Measurements from ENCODE around the gene CYP2A13. TPM values are rescaled to one million over a fixed set of nuclear protein-coding genes. Genes with fewer than 3 reads are reported as not detected.
"Not testable (repeated sequence)": the region's sequence is repeated elsewhere in the genome, so short reads cannot be mapped to it uniquely, and the experiment has no call there.

The CYP2A13 gene, protein sequence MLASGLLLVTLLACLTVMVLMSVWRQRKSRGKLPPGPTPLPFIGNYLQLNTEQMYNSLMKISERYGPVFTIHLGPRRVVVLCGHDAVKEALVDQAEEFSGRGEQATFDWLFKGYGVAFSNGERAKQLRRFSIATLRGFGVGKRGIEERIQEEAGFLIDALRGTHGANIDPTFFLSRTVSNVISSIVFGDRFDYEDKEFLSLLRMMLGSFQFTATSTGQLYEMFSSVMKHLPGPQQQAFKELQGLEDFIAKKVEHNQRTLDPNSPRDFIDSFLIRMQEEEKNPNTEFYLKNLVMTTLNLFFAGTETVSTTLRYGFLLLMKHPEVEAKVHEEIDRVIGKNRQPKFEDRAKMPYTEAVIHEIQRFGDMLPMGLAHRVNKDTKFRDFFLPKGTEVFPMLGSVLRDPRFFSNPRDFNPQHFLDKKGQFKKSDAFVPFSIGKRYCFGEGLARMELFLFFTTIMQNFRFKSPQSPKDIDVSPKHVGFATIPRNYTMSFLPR
- not detected for polyA plus RNA-seq
- long read RNA-seq, donor 1, result 0 reads
- long read RNA-seq, donor 2, result 0 reads
- long read RNA-seq, donor 3, result 0 reads
- long read RNA-seq, donor 4, result 0 reads
- long read RNA-seq, donor 5, result 0 reads
- long read RNA-seq, donor 6, result 0 reads
- long read RNA-seq, donor 7, result 0 reads
- long read RNA-seq, donor 8, result 0 reads
- long read RNA-seq, donor 9, result 0 reads
- long read RNA-seq, donor 10, result 0 reads
- long read RNA-seq, donor 11, result 0 reads

DNA sequence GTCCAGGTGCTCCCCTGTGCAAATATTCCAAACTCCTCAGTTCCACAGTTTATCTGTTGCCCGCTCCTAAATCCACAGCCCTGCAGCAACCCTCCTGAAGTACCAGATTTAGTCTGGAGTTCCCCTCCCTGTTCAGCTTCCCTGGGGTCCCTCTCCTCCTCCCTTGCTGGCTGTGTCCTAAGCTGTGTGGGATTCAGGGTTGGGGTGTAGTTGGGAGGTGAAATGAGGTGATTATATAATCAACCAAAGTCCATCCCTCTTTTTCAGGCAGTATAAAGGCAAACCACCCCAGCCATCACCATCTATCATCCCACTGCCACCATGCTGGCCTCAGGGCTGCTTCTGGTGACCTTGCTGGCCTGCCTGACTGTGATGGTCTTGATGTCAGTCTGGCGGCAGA, at the start of gene CYP2A13:
CYP2A13 (plus strand) TSS at position 301 of the 400 bp plus-strand sequence; CDS start at position 322, 21 bp downstream.
- no peaks in the 10 kb centered on the region for H3K36me3 ChIP-seq (ENCODE audit: control insufficient read depth, insufficient read depth, low read length)
- no peak within 1 kb of the TSS for H3K27ac ChIP-seq (ENCODE audit: low read length)
- no CpG with 5 or more reads among the region's 2 CpGs for WGBS (ENCODE audit: insufficient coverage, low lambda C conversion rate)
- H3K9me3 ChIP-seq (ENCODE audit: control insufficient read depth, low read depth, low read length), result no peaks in the 10 kb centered on the region
- no peak for DNase-seq
- H3K27me3 ChIP-seq (ENCODE audit: control insufficient read depth, insufficient read depth, low read length), result peaks cover 39% of the 10 kb centered on the region
- no peak within 1 kb of the TSS for H3K4me3 ChIP-seq (ENCODE audit: low read length)
- H3K4me1 ChIP-seq (ENCODE audit: control insufficient read depth, insufficient read depth, low read length), result no peaks in the 10 kb centered on the region

DNA sequence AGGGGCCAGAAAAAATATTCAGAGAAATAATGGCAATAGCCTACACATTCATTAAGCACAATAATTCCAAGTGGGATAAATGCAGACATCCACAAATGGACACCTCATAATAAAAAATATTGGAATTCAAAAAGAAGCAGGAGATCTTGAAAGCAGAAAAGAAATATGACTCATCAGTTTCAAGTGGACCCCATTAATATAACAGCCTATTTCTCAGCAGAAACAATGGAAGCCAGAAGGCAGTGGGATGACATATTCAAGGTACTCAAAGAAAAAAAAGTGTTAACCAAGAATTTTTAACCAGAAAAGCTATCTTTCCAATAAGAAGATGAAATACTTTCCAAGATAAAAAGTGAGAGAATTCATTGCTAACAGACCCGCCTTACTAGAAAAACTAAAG, 48.4 kb upstream of the CYP2A13 start:
- 100% methylated on average over 1 of the region's 1 CpG for WGBS (ENCODE audit: insufficient coverage, low lambda C conversion rate)
- Histone ChIP-seq H3K27me3 (ENCODE audit: control insufficient read depth, insufficient read depth, low read length) (no peaks in the 10 kb centered on the region), H3K4me1 (ENCODE audit: control insufficient read depth, insufficient read depth, low read length) (no peaks in the 10 kb centered on the region), H3K27ac (ENCODE audit: low read length) (no peak overlapping the region), H3K9me3 (ENCODE audit: control insufficient read depth, low read depth, low read length) (no peaks in the 10 kb centered on the region), H3K4me3 (ENCODE audit: low read length) (no peak overlapping the region), H3K36me3 (ENCODE audit: control insufficient read depth, insufficient read depth, low read length) (no peaks in the 10 kb centered on the region)
- no peak for DNase-seq

DNA sequence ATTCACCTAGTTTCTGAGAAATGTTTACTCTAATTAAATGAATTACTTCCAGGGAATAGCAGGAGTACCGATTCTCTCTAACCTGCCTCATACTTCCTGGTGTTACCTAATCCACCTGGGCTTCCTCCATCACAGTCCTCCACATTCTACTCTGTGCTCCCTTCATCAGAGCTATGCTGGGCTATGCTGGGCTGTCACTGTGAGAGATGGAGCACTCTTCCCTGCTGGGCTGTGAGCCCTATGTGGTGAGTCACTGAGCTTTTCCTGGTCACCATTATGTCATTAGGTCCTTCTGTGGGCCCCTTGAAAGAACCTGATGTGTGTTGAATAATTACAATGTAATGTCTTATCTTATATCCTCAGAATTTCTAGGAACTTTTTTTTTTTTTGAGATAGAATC, 43.2 kb upstream of the CYP2A13 start:
- H3K4me3 ChIP-seq (ENCODE audit: low read length), result not testable (repeated sequence)

DNA sequence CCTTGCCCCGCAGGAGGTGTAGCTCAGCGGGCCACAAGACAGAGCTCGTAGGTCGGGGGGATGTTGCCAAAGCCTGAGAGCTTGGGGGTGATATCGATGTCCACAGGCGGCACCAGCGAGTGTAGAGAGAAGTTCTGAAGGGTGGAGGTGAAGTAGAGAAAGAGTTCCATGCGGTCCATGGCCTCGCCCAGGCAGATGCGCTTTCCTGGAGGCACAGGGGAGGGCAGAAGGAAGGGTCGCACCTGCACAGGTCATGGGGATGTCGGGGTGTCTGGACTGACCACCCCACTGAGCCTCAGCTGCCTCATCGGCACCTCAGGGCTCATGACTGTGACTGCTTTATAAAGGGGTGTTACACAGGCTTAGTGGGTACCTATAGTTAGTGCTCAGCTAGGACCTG, 37.8 kb upstream of the CYP2A13 start:
- Histone ChIP-seq H3K4me3 (ENCODE audit: low read length) (no peak overlapping the region), H3K4me1 (ENCODE audit: control insufficient read depth, insufficient read depth, low read length) (no peaks in the 10 kb centered on the region), H3K27me3 (ENCODE audit: control insufficient read depth, insufficient read depth, low read length) (no peaks in the 10 kb centered on the region), H3K9me3 (ENCODE audit: control insufficient read depth, low read depth, low read length) (no peaks in the 10 kb centered on the region), H3K27ac (ENCODE audit: low read length) (no peak overlapping the region), H3K36me3 (ENCODE audit: control insufficient read depth, insufficient read depth, low read length) (no peaks in the 10 kb centered on the region)
- DNase-seq, result no peak
- no CpG with 5 or more reads among the region's 13 CpGs for WGBS (ENCODE audit: insufficient coverage, low lambda C conversion rate)

More for the DNA sequence above, 43.2 kb upstream of the CYP2A13 start:
- not testable (repeated sequence) for H3K9me3 ChIP-seq (ENCODE audit: control insufficient read depth, low read depth, low read length); DNase-seq; H3K36me3 ChIP-seq (ENCODE audit: control insufficient read depth, insufficient read depth, low read length); H3K4me1 ChIP-seq (ENCODE audit: control insufficient read depth, insufficient read depth, low read length); H3K27ac ChIP-seq (ENCODE audit: low read length); H3K27me3 ChIP-seq (ENCODE audit: control insufficient read depth, insufficient read depth, low read length)
- WGBS (ENCODE audit: insufficient coverage, low lambda C conversion rate), result no CpG with 5 or more reads among the region's 1 CpG

- H3K27me3 ChIP-seq (ENCODE audit: control insufficient read depth, insufficient read depth, low read length); H3K27ac ChIP-seq (ENCODE audit: low read length); H3K9me3 ChIP-seq (ENCODE audit: control insufficient read depth, low read depth, low read length); H3K4me3 ChIP-seq (ENCODE audit: low read length); H3K36me3 ChIP-seq (ENCODE audit: control insufficient read depth, insufficient read depth, low read length); H3K4me1 ChIP-seq (ENCODE audit: control insufficient read depth, insufficient read depth, low read length); DNase-seq: not testable (repeated sequence)
- WGBS (ENCODE audit: insufficient coverage, low lambda C conversion rate), result 80% methylated on average over 1 of the region's 7 CpGs
Observed at GRCh38 chr19:41052162-41052561, 36.1 kb upstream of the CYP2A13 start.

GRCh38 chr19:41053331-41053730, 34.9 kb upstream of the CYP2A13 start:
- H3K27me3 ChIP-seq (ENCODE audit: control insufficient read depth, insufficient read depth, low read length); H3K27ac ChIP-seq (ENCODE audit: low read length); H3K4me1 ChIP-seq (ENCODE audit: control insufficient read depth, insufficient read depth, low read length); DNase-seq; H3K36me3 ChIP-seq (ENCODE audit: control insufficient read depth, insufficient read depth, low read length); H3K9me3 ChIP-seq (ENCODE audit: control insufficient read depth, low read depth, low read length); H3K4me3 ChIP-seq (ENCODE audit: low read length): not testable (repeated sequence)
- WGBS (ENCODE audit: insufficient coverage, low lambda C conversion rate), result no CpG with 5 or more reads among the region's 10 CpGs

DNA sequence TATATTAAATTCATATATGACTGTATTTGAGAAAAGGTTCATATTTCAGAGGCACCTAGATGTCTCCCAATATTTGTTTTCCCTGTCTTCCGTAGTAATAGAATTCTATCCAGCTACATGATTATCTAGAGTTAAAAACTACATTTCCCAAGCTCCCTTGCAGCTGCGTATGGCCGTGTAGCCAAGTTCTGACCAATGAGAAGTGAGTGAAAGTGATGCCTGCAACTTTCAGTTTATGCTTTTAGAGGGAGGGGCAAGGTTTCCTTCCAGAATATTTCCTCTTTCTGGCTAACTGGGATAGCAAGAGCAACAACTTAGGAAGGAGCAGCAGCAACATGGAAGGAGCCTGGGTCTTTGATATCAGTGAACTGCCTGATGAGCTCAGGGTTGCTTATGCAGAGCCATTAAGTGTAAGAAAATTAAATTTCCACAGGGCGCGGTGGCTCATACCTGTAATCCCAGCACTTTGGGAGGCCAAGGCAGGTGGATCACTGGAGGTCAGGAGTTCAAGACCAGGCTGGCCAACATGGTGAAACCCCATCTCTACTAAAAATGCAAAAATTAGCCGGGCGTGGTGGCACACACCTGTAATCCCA, 23.2 kb upstream of the CYP2A13 start:
- peak; percentile 12 to 14 for DNase-seq
- H3K4me3 ChIP-seq (ENCODE audit: low read length), result no peak overlapping the region
- H3K27ac ChIP-seq (ENCODE audit: low read length), result no peak overlapping the region
- H3K27me3 ChIP-seq (ENCODE audit: control insufficient read depth, insufficient read depth, low read length), result peaks cover 9% of the 10 kb centered on the region
- no peaks in the 10 kb centered on the region for H3K4me1 ChIP-seq (ENCODE audit: control insufficient read depth, insufficient read depth, low read length)
- no CpG with 5 or more reads among the region's 7 CpGs for WGBS (ENCODE audit: insufficient coverage, low lambda C conversion rate)
- H3K36me3 ChIP-seq (ENCODE audit: control insufficient read depth, insufficient read depth, low read length), result no peaks in the 10 kb centered on the region
- H3K9me3 ChIP-seq (ENCODE audit: control insufficient read depth, low read depth, low read length), result no peaks in the 10 kb centered on the region

- DNase-seq, result no peak
- Histone ChIP-seq H3K4me3 (ENCODE audit: low read length) (no peak overlapping the region), H3K27me3 (ENCODE audit: control insufficient read depth, insufficient read depth, low read length) (peaks cover 2% of the 10 kb centered on the region), H3K27ac (ENCODE audit: low read length) (no peak overlapping the region), H3K9me3 (ENCODE audit: control insufficient read depth, low read depth, low read length) (no peaks in the 10 kb centered on the region), H3K36me3 (ENCODE audit: control insufficient read depth, insufficient read depth, low read length) (no peaks in the 10 kb centered on the region), H3K4me1 (ENCODE audit: control insufficient read depth, insufficient read depth, low read length) (no peaks in the 10 kb centered on the region)
- 94% methylated on average over 2 of the region's 3 CpGs for WGBS (ENCODE audit: insufficient coverage, low lambda C conversion rate)
Observed at GRCh38 chr19:41076286-41076685, 12.0 kb upstream of the CYP2A13 start.

- H3K27me3 ChIP-seq (ENCODE audit: control insufficient read depth, insufficient read depth, low read length), result peaks cover 13% of the 10 kb centered on the region
- no peak overlapping the region for H3K4me3 ChIP-seq (ENCODE audit: low read length)
- no CpG with 5 or more reads among the region's 2 CpGs for WGBS (ENCODE audit: insufficient coverage, low lambda C conversion rate)
- no peak overlapping the region for H3K27ac ChIP-seq (ENCODE audit: low read length)
- no peaks in the 10 kb centered on the region for H3K36me3 ChIP-seq (ENCODE audit: control insufficient read depth, insufficient read depth, low read length)
- no peaks in the 10 kb centered on the region for H3K9me3 ChIP-seq (ENCODE audit: control insufficient read depth, low read depth, low read length)
- no peaks in the 10 kb centered on the region for H3K4me1 ChIP-seq (ENCODE audit: control insufficient read depth, insufficient read depth, low read length)
- no peak for DNase-seq
Observed at GRCh38 chr19:41083516-41083915, 4.7 kb upstream of the CYP2A13 start.

- H3K4me1 ChIP-seq (ENCODE audit: control insufficient read depth, insufficient read depth, low read length), result no peaks in the 10 kb centered on the region
- H3K27me3 ChIP-seq (ENCODE audit: control insufficient read depth, insufficient read depth, low read length), result peaks cover 37% of the 10 kb centered on the region
- no peaks in the 10 kb centered on the region for H3K36me3 ChIP-seq (ENCODE audit: control insufficient read depth, insufficient read depth, low read length)
- no peaks in the 10 kb centered on the region for H3K9me3 ChIP-seq (ENCODE audit: control insufficient read depth, low read depth, low read length)
- no peak overlapping the region for H3K4me3 ChIP-seq (ENCODE audit: low read length)
- no peak overlapping the region for H3K27ac ChIP-seq (ENCODE audit: low read length)
- DNase-seq, result no peak
- no CpG with 5 or more reads among the region's 1 CpG for WGBS (ENCODE audit: insufficient coverage, low lambda C conversion rate)
Observed at GRCh38 chr19:41085748-41086415, 2.4 kb upstream of the CYP2A13 start.
